H1 (cell line): ENCODE measurements around the gene UBE2H. TPM values are rescaled to one million over a fixed set of nuclear protein-coding genes. Genes with fewer than 3 reads are reported as not detected.

Experiments
- CTCF ChIA-PET: fragments of 300-600 bp; sonication (Branson Sonifier 250); formaldehyde crosslinking; loops from one replicate; lab custom pipeline; 2021; ENCODE audit not compliant: partially characterized antibody; lab: Charles Lee
- POLR2A ChIA-PET: fragments of 300-600 bp; sonication (Branson Sonifier 250); formaldehyde crosslinking; loops from one replicate; lab custom pipeline; 2021; ENCODE audit warnings: inconsistent platforms; ENCODE audit not compliant: partially characterized antibody; lab: Charles Lee
- DNase-seq, 2 experiments: peaks; one replicate each; pipeline versions ENCODE4 v3.0.0 to v3.0.0-alpha.2; 2010 to 2022; ENCODE audit warnings: low spot score in 2 of 2, low read depth in 1 of 2, mixed read lengths in 1 of 2
- FAIRE-seq: peaks from 2 replicates; lab custom pipeline; 2011; peaks lifted over from hg19 to GRCh38; lab: Jason Lieb, UNC
- H2AFZ ChIP-seq: 2 replicates; pipeline ENCODE4 v1.8.1; 2012; ENCODE audit warnings: low read length, inconsistent platforms
- H2AK5ac ChIP-seq: 2 replicates; pipeline ENCODE4 v1.6.1; 2013; ENCODE audit warnings: low read depth, low read length
- H2BK120ac ChIP-seq: replicated peaks from 2 replicates; pipeline ENCODE3; 2013; ENCODE audit warnings: low read depth, low read length, inconsistent platforms
- H2BK12ac ChIP-seq: 2 replicates; pipeline ENCODE4 v1.6.1; 2013; ENCODE audit warnings: low read depth, low read length
- H2BK15ac ChIP-seq: 2 replicates; pipeline ENCODE4 v1.6.1; 2013; ENCODE audit warnings: low read length
- H2BK20ac ChIP-seq: 2 replicates; pipeline ENCODE4 v1.6.1; 2013; ENCODE audit warnings: low read length
- H2BK5ac ChIP-seq: 2 replicates; pipeline ENCODE4 v1.6.1; 2013; ENCODE audit warnings: low read depth, low read length
- H3K14ac ChIP-seq: 2 replicates; pipeline ENCODE4 v1.6.1; 2013; ENCODE audit warnings: inconsistent platforms; ENCODE audit not compliant: insufficient read length
- H3K18ac ChIP-seq: 2 replicates; pipeline ENCODE4 v1.6.1; 2013; ENCODE audit warnings: low read length; ENCODE audit errors: extremely low read depth
- H3K23ac ChIP-seq: 2 replicates; pipeline ENCODE4 v1.6.1; 2013; ENCODE audit warnings: inconsistent platforms; ENCODE audit not compliant: insufficient read length
- H3K23me2 ChIP-seq: 2 replicates; pipeline ENCODE4 v1.6.1; 2013; ENCODE audit warnings: low read depth, low read length
- H3K27ac ChIP-seq: 2 replicates; pipeline ENCODE4 v1.6.1; 2011; ENCODE audit warnings: low read depth, low read length, inconsistent platforms
- H3K27me3 ChIP-seq, 4 experiments: replicated peaks in 1 of 4; 1 replicate in 1 of 4; 2 replicates in 3 of 4; pipeline versions ENCODE4 v1.6.1 to v1.8.1; 2011 to 2013; ENCODE audit warnings: low read length in 3 of 4, mild to moderate bottlenecking in 3 of 4, inconsistent platforms in 2 of 4, mixed read lengths in 2 of 4, moderate library complexity in 1 of 4; ENCODE audit not compliant: control insufficient read depth in 3 of 4, insufficient read depth in 3 of 4; ENCODE audit errors: extremely low read depth in 1 of 4
- H3K36me3 ChIP-seq, 4 experiments: 2 replicates each; pipeline versions ENCODE4 v1.6.1 to v1.8.1; 2011 to 2013; ENCODE audit warnings: mild to moderate bottlenecking in 4 of 4, low read length in 3 of 4, moderate library complexity in 2 of 4, control low read depth in 1 of 4, inconsistent platforms in 1 of 4; ENCODE audit not compliant: insufficient read depth in 4 of 4, control insufficient read depth in 2 of 4
- H3K4ac ChIP-seq: replicated peaks from 2 replicates; pipeline ENCODE3; 2013; ENCODE audit warnings: low read length, low read depth, mixed read lengths, inconsistent platforms; ENCODE audit not compliant: insufficient read length
- H3K4me1 ChIP-seq, 4 experiments: replicated peaks in 1 of 4; 1 replicate in 1 of 4; 2 replicates in 3 of 4; pipeline versions ENCODE4 v1.6.1 to v1.8.1; 2011 to 2013; ENCODE audit warnings: low read length in 3 of 4, inconsistent platforms in 2 of 4, mixed read lengths in 1 of 4; ENCODE audit not compliant: insufficient read depth in 4 of 4, control insufficient read depth in 3 of 4
- H3K4me2 ChIP-seq, 2 experiments: 2 replicates each; pipeline versions ENCODE4 v1.6.1 to v1.8.1; 2011 to 2013; ENCODE audit warnings: low read depth in 2 of 2, low read length in 2 of 2, control low read depth in 1 of 2, inconsistent platforms in 1 of 2, mild to moderate bottlenecking in 1 of 2; ENCODE audit not compliant: insufficient read depth in 1 of 2
- H3K4me3 ChIP-seq, 4 experiments: fragments of 200-600, 300-600 bp in 1 of 4; sonication (generic), shearing (Covaris generic), sonication (Bioruptor Twin) in 1 of 4; 2 replicates each; pipeline versions ENCODE4 v1.5.1 to v1.8.1; 2011 to 2016; ENCODE audit warnings: low read length in 4 of 4, low read depth in 3 of 4, control low read depth in 2 of 4, inconsistent platforms in 2 of 4, mild to moderate bottlenecking in 2 of 4, mixed read lengths in 1 of 4, moderate library complexity in 1 of 4; ENCODE audit not compliant: insufficient read depth in 2 of 4; ENCODE audit errors: extremely low read depth in 1 of 4
- H3K56ac ChIP-seq: replicated peaks from 2 replicates; pipeline ENCODE3; 2013; ENCODE audit warnings: low read depth, mild to moderate bottlenecking, mixed read lengths, low read length, inconsistent platforms; ENCODE audit not compliant: insufficient read length
- H3K79me1 ChIP-seq: 2 replicates; pipeline ENCODE4 v1.6.1; 2013; ENCODE audit warnings: low read depth, low read length, control low read depth
- H3K79me2 ChIP-seq, 2 experiments: 2 replicates each; pipeline versions ENCODE4 v1.6.1 to v1.8.1; 2012 to 2013; ENCODE audit warnings: low read length in 2 of 2, mild to moderate bottlenecking in 2 of 2, inconsistent platforms in 1 of 2; ENCODE audit not compliant: insufficient read depth in 2 of 2, control insufficient read depth in 1 of 2
- H3K9ac ChIP-seq, 4 experiments: replicated peaks in 1 of 4; 1 replicate in 1 of 4; 2 replicates in 3 of 4; pipeline versions ENCODE4 v1.6.1 to v1.8.1; 2011 to 2013; ENCODE audit warnings: low read depth in 3 of 4, low read length in 3 of 4, control low read depth in 2 of 4, mild to moderate bottlenecking in 2 of 4, moderate library complexity in 2 of 4, inconsistent platforms in 1 of 4; ENCODE audit errors: extremely low read depth in 1 of 4
- H3K9me3 ChIP-seq, 2 experiments: 2 replicates each; pipeline versions ENCODE4 v1.6.1 to v1.8.1; 2012 to 2013; ENCODE audit warnings: mild to moderate bottlenecking in 2 of 2, moderate library complexity in 2 of 2, control low read depth in 1 of 2, inconsistent platforms in 1 of 2, low read depth in 1 of 2, low read length in 1 of 2, mixed read lengths in 1 of 2; ENCODE audit not compliant: insufficient read depth in 2 of 2
- H4K20me1 ChIP-seq, 2 experiments: replicated peaks in 1 of 2; 2 replicates each; pipeline versions ENCODE3 to v1.8.1; 2011 to 2013; ENCODE audit warnings: inconsistent platforms in 2 of 2, low read length in 2 of 2, mild to moderate bottlenecking in 1 of 2; ENCODE audit not compliant: insufficient read depth in 2 of 2, control insufficient read depth in 1 of 2
- H4K5ac ChIP-seq: 2 replicates; pipeline ENCODE4 v1.6.1; 2013; ENCODE audit warnings: low read length, low read depth, mixed read lengths, inconsistent platforms; ENCODE audit not compliant: insufficient read length
- H4K8ac ChIP-seq: 2 replicates; pipeline ENCODE4 v1.8.0; 2013; ENCODE audit warnings: mild to moderate bottlenecking, moderate library complexity, low read length, inconsistent platforms; ENCODE audit not compliant: insufficient read depth; ENCODE audit errors: extremely low read depth
- H4K91ac ChIP-seq: replicated peaks from 2 replicates; pipeline ENCODE3; 2013; ENCODE audit warnings: low read length, mixed read lengths, inconsistent platforms; ENCODE audit not compliant: insufficient read length
- CREB1 ChIP-seq: IDR thresholded peaks from 2 replicates; pipeline ENCODE4 v1.6.1; 2012; ENCODE audit warnings: inconsistent platforms
- EZH2 ChIP-seq: fragments of 200-600 bp; sonication (generic); IDR thresholded peaks from 2 replicates; pipeline ENCODE4 v1.7.1; 2012; ENCODE audit warnings: low read depth, mild to moderate bottlenecking, moderate library complexity, low read length, inconsistent platforms; ENCODE audit not compliant: severe bottlenecking
- KDM4A ChIP-seq: IDR thresholded peaks from one replicate; pipeline ENCODE4 v1.7.1; 2012; ENCODE audit warnings: low read depth, mild to moderate bottlenecking, moderate library complexity, low read length, inconsistent platforms; ENCODE audit not compliant: severe bottlenecking
- MAX ChIP-seq: IDR thresholded peaks from 2 replicates; pipeline ENCODE4 v1.6.1; 2012; ENCODE audit warnings: inconsistent platforms
- TAF7 ChIP-seq: optimal IDR thresholded peaks from 2 replicates; pipeline ENCODE3; 2011; ENCODE audit warnings: low read depth, mild to moderate bottlenecking, inconsistent platforms, low read length, moderate library complexity, borderline replicate concordance
- WGBS, 2 experiments: shearing (Covaris generic) in 1 of 2; methylation state at CpG; one replicate each; pipeline versions ENCODE4 v1.1.6 to v1.1.7; 2013 to 2015; ENCODE audit warnings: low lambda C conversion rate in 2 of 2, mixed read lengths in 2 of 2, inconsistent platforms in 1 of 2, low coverage in 1 of 2, missing lambda C conversion rate in 1 of 2; ENCODE audit not compliant: insufficient replicate concordance in 2 of 2, insufficient coverage in 1 of 2, insufficient read length in 1 of 2; ENCODE audit errors: extremely low coverage in 1 of 2, missing lambda C conversion rate in 1 of 2; 5-methylcytosine and 5-hydroxymethylcytosine counted together
- polyA plus RNA-seq, 7 experiments: library from polyadenylated mRNA; depleted of rRNA in 3 of 7; stranded (reverse) in 5 of 7; unstranded in 2 of 7; fragments of >200 nt in 5 of 7; fragments of 200-250 nt in 2 of 7; gene quantifications; 1 replicate in 5 of 7; 2 replicates in 1 of 7; 4 replicates in 1 of 7; pipeline versions ENCODE4 v1.2.1 to v1.2.3, GENCODE V29; 2011 to 2013; ENCODE audit warnings: missing spikeins in 2 of 7, mixed read lengths in 2 of 7
- total RNA-seq: library from RNA; stranded (reverse); fragmentation: NEBNext Ultra II Directional; extraction: Animal tissue kit (Norgen Biotek cat#: 25700); gene quantifications from 2 replicates; pipeline ENCODE4 v1.2.1, GENCODE V29; 2021

The UBE2H gene
- total and polyA plus RNA-seq, 2 of the 8 experiments (the other 6 are each of a cell fraction or from before 2014, with no cell fraction given), result 30.6 to 62.2 TPM

GRCh38 chr7:129781928-129782817, 170.6 kb downstream of the UBE2H start:
- WGBS, 2 experiments, result 2% methylated on average over 52 of the region's 73 CpGs; no CpG with 5 or more reads in 1 of the 2 experiments
- POLR2A ChIA-PET, result interaction anchor here (0.8 to 5.9 kb wide), 13 partner anchors 9 to 175 kb away, joined by 3 to 33 read pairs (median 6); partner anchors contain the start of gene NRF1

More at GRCh38 chr7:129781928-129782817, 170.6 kb downstream of the UBE2H start:
- peak overlapping the region; percentile 22 for H4K91ac ChIP-seq
- H3K9ac ChIP-seq, result no peak overlapping the region
- CTCF ChIA-PET, result interaction anchor here (0.7 to 2.6 kb wide), 4 partner anchors 38 to 349 kb away, joined by 4 to 10 read pairs (median 6); no protein-coding TSS in a partner anchor
- DNase-seq (peak in 1 of 2 experiments; percentile 90), FAIRE-seq (no peak)
- peaks cover 68 to 86% (median 85%) of the 10 kb centered on the region in 4 experiments for H3K27me3 ChIP-seq
- H3K4me1 ChIP-seq, result peaks cover 4 to 54% (median 39%) of the 10 kb centered on the region in 4 experiments
- peak overlapping the region; percentile 87; the same call in 1 of the 2 replicates for H2BK12ac ChIP-seq
- no peak overlapping the region for H4K5ac ChIP-seq
- peaks cover 24% of the 10 kb centered on the region; the same call in 1 of the 2 replicates for H3K23me2 ChIP-seq
- no peak overlapping the region for H3K23ac ChIP-seq
- no peaks in the 10 kb centered on the region; a peak in 1 of 4 replicates for H3K79me2 ChIP-seq
- no peak overlapping the region for H3K14ac ChIP-seq
- H3K27ac ChIP-seq, result no peak overlapping the region
- no peaks in the 10 kb centered on the region for H3K9me3 ChIP-seq
- H3K18ac ChIP-seq, result peak overlapping the region; percentile 85; the same call in 1 of the 2 replicates
- H2BK15ac ChIP-seq, result no peak overlapping the region; the same call in 1 of the 2 replicates
- H2BK5ac ChIP-seq, result peak overlapping the region; percentile 2; the same call in 1 of the 2 replicates
- no peak overlapping the region for H3K56ac ChIP-seq
- TF ChIP-seq KDM4A (peak; percentile 45), EZH2 (no peak), MAX (peak; percentile 32; the same call in 1 of the 2 replicates), CREB1 (no peak), TAF7 (no peak)
- H2AK5ac ChIP-seq, result no peak overlapping the region
- H3K4ac ChIP-seq, result no peak overlapping the region
- H3K36me3 ChIP-seq, result peaks cover 0 to 8% (median 0%) of the 10 kb centered on the region in 4 experiments; a peak in 2 of 8 replicates
- peak overlapping the region; percentile 55 to 76 (median 61) for H3K4me3 ChIP-seq
- 0 out of 2 replicates have a peak overlapping the region, but pooled peaks have one; percentile 14 for H4K8ac ChIP-seq
- peak overlapping the region; percentile 58 for H2BK120ac ChIP-seq
- H4K20me1 ChIP-seq, result peaks cover 24 to 29% of the 10 kb centered on the region in 2 experiments
- H2AFZ ChIP-seq, result no peak overlapping the region
- H3K79me1 ChIP-seq, result peaks cover 3% of the 10 kb centered on the region; the same call in 1 of the 2 replicates
- H3K4me2 ChIP-seq, result peak overlapping the region; percentile 82 to 99
- H2BK20ac ChIP-seq, result peak overlapping the region; percentile 76
